NCI-H2171 (cell line): ENCODE data around the gene SLC6A19.
A peak's percentile ranks its signal among the peaks of the same experiment; 100 is the strongest.

Experiments used
- DNase-seq: peaks from one replicate; lab custom pipeline; 2025; lab: John Stamatoyannopoulos, UW

Gene SLC6A19

DNA sequence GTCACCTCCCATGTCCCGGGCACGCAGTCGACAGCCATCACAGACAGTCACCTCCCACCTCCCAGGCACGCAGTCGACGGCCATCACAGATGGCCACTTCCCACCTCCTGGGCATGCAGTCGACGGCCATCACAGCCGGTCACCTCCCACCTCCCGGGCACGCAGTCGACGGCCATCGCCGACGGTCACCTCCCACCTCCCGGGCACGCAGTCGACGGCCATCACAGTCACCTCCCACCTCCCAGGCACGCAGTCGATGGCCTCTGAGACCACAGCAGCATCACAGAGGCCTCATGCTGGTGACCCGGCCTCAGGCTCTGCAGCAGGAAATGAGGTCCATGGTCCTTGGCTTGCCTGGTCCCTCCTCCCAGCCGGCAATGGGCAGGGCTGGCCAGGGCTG lies 5.5 kb upstream of the SLC6A19 start:
- no peak for DNase-seq

DNA sequence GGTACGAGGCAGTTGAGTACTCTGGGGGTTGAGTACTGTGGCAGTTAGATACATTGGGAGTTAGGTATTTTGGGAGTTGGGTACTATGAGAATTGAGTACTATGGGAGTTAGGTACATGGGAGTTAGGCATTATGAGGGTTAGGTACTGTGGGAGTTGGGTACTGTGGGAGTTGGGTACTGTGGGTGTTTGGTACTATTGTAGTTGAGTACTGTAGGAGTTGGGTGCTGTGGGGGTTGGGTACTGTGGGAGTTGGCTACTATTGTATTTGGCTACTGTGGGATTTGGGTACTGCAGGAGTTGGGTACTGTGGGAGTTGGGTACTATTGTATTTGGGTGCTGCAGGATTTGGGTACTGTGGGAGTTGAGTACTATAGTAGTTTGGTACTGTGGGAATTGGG lies 4.8 kb upstream of the SLC6A19 start:
- no peak for DNase-seq

DNA sequence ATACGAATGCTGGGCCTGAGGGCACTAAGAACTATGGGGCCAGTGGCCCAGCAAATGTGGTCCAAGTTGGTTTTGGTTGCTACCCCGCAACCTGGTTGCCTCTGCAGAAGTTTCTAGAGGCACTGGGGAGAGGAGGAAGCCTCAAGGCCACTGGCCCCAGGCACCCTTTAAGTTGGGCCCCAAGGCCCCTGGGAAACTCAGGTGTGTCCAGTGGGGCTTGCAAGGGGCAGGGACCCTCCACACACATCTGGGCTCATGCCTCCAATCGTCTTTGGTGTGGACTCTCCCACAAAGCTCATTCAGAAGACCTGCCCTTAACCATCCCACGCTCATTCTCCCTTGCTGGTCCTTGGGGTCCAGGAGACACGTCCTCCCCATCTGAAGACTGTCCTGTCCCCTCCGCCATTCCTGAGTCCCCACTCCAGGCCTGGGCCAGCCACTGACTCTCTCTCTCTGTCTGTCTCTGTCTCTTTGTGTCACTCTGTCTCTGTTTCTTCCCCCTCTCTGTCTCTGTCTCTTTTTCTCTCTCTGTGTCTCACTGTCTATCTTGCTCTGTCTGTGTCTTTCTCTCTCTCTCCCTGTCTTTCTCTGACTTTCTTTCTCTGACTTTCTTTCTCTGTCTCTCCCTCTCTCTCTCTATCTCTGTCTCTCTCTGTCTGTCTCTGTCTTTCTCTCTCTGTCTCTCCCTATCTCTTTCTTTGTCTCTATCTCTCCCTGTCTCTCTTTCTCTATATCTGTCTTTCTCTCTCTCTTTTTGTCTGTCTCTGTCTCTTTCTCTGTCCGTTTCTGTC lies 3.3 kb upstream of the SLC6A19 start:
- no peak for DNase-seq

DNA sequence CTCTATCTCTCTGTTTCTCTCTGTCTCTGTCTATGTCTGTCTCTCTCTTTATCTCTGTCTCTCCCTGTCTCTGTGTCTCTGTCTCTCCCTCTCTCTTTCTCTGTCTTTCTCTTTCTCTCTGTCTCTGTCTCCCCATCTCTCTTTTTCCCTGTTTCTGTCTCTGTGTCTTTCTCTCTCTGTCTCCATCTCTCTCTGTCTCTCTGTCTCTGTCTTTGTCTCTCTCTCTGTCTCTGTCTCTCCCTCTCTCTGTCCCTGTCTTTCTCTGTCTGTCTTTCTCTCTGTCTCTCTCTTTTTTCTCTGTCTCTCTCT lies 2.1 kb upstream of the SLC6A19 start:
- DNase-seq: no peak

DNA sequence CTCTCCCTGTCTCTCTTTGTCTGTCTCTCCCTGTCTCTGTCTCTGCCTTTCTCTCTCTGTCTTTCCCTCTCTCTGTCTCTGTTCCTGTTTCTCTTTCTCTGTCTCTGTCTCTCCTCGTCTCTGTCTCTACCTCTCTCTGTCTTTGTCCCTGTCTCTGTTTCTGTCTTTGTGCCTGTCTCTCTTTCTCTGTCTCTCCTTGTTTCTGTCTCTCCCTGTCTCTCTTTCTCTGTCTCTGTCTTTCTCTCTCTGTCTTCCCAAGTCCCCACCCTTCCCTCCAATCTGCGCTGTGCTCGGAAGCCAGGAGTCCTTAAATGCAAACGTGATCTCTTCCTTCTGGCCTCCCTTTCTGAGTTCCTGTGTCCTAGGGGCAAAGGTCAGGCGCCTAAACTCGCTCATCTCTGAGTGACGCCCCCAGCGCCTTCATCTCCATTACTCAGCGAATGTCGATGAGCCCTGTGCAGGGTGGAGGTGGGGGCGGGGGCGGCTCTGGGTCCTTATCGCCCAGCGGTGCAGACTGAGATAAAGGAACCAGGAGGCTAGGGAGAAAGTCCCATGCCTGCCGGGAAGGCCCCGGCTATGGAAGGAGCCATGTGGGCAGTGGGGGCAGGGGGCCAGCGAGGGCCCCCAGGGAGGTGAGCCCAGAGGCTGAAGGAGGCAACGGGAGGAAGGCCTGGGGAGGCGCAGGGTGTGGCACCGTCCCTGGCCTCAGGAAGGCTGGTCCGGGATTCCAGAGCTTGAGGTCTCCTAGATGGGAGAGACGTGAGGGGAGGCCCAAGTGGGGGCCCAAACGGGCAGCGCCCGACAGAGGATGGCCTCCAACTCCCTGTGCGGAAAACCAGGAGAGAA lies 1.5 kb upstream of the SLC6A19 start:
- no peak for DNase-seq

DNA sequence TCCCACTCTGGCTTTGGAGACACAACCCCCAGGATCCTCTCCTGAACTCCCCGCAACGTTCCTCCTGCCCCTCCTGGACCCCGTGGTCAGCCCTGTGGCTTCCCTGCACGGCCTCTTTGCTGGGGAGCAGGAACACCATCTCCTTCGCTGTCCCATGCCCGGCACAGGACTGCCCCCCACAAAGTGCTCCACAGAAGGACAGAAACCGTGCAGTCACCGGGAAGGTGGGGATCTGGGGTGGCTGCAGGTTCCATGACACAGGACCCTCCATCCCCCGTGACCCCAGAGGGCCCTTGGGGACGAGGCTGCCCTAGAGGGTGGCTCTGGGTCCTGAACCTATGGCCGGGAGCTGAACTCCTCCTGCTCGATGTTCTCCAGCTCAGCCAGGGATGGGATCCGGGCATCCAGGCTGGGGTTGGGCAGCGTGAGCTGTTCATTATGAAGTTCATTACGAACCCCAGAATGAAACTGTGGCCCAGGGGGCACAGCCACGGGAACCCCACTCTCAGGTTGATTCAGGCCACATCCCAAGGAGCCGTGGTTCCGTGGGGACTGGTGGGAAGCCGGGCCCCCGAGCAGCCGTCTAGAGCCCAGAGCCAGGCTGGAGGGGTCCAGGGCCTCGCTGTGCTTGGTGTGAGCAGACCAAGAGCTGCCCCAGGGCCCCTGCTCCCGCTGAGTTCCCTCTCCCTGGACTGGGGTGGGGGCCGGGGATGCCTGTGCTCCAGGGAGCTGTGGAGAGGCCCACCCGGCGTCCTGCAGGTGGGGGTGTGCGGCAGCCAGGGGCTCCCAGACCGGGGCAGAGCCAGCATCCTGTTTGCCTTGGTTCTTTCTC lies 684 bp upstream of the SLC6A19 start:
- no peak for DNase-seq

DNA sequence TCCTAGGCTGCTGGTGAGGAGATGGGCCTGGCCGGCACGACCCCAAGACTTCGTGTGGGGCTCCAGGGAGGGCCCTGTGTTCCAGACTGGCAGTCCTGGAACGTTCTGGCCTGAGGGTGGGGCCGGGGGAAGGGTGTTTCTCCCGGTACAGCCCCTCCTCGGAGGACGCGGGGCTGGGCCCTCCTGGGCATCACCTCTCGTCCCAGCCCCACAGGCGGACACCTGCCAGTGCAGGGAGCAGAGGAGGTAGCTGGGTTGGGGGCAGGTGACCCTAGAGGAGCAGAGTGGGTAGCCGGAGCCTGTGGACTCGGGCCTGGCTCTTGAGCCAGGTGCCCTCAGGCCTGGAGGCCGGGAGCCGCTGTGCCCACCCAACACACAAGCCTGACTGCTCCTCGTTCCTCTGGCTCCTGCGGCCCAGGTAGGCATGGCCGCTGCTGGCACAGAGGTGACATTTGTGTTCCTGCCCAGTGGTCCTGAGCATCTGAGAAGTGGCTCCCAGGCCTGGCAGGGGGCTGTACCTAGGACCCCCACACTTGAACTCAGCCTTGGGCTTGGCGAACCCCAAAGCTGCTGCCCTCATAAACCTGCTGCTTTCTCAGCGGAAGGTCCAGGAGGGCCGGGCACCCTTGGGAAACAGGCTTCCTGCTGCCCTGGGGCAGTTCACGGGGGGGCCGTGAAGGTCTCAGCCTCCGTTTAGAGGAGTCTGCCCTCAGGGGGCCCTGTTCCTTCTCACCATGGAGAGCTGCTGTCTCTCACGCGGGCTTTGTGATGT lies 817 bp downstream of the SLC6A19 start:
- DNase-seq: no peak

DNA sequence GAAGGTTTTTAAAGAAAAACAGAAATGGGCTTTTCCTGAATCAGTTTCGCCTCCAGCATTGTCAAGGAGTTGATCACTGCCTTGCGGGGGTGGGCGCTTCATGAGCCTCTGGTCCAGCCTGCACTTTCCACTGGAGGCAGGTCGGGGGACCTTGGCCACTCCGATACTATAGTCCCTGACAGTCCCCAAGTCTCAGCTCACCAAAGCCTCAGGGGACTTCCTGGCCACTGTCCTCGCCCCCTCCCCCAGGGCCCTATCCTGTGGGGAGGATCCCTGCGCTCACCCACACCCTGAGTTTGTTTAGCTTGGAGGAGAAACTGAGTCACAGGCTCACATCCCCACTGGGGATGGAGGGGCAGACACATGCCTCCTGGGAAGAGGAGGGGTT lies 1.4 kb downstream of the SLC6A19 start:
- DNase-seq: no peak

DNA sequence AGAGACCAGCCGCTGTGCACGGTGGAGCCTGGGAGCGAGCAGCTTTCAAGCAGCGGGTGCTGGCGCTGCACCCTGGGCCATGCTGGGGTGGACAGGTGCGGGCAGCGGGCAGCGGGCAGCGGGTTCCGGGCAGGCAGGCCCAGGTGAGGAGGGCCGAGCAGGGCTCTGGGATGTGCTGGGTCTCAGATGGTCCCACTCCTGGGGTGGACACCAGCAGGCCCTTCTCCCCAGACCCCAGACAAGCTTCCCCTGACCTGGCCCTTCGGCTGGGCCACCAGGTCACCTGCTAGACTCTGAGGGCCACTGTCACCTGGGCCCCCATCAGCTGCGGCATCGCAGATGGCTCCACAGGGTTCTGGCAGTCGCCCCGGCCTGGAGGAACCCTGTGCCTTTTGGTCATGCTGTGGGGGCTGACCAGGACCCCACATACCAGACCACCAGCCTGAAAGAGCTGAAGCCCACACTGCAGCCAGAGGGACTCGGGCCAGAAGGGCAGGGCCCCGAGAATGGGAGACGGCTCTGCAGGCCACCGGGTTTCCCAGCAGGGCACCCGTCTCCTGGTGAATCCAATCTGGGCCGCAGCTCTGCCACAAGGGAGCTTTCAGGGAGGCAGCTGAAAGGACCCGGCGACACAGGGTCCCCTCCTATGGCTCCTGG lies 2.0 kb downstream of the SLC6A19 start:
- no peak for DNase-seq

DNA sequence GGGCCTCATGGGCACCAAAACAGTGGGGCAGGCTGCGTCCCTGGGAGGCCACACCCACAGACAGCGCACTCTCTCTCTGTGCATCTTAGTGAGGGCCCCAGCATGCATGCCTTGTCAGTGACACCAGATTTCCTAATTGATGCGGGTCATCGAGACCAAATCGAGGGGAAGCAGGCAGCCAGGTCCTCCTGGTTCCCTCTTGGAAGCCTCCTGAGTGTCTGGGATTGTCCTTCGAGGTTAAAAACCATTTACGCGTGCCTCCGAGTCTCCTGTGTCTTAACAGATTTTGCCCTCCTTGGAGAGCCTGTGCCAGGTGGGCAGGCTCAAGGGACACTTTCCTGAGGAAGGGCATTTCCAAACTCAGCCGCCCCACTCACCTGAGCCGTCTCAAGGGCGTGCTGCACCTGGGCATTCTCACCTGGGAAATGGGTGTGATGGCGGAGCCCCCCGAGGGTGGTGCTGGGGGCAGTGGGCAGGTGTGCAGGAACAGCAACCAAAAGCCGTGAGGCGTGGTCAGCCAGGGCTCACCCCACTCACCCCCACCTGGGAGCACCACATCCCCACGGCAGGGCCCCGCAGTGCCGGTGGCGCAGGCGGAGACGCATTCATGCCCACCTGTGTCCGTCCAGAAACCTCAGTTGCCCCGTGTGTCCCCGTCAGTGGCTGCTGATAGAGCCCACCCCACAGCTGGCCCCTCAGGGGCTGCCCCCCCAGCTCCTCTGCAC lies 2.7 kb downstream of the SLC6A19 start:
- no peak for DNase-seq

DNA sequence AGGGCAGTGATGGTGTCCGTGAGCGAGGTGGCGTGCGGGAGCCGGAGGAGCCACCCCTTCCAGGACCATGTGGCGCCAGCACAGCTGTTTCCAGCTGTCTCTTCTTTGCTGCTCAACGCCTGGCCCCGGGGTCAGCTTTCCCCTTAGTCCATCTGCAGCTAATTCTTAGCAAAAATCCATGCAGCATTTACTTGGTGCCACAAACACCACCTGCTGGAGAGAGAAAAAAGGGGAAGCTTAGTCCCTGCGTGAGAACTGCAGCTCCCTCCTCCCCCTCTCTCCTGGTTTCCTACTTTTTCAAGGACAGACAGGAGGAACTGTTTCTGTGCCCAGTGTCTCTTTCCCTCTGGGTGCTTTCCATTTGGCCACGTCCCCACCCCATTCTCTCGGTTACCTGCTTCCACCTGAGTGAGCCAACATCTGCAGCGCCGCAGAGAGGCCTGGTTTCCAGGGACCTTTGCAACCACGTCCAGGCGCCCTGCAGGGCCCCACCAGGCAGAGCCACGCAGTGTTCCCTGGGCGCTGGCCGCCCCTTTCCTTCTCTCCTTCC lies 3.4 kb downstream of the SLC6A19 start:
- peak; percentile 47 for DNase-seq

DNA sequence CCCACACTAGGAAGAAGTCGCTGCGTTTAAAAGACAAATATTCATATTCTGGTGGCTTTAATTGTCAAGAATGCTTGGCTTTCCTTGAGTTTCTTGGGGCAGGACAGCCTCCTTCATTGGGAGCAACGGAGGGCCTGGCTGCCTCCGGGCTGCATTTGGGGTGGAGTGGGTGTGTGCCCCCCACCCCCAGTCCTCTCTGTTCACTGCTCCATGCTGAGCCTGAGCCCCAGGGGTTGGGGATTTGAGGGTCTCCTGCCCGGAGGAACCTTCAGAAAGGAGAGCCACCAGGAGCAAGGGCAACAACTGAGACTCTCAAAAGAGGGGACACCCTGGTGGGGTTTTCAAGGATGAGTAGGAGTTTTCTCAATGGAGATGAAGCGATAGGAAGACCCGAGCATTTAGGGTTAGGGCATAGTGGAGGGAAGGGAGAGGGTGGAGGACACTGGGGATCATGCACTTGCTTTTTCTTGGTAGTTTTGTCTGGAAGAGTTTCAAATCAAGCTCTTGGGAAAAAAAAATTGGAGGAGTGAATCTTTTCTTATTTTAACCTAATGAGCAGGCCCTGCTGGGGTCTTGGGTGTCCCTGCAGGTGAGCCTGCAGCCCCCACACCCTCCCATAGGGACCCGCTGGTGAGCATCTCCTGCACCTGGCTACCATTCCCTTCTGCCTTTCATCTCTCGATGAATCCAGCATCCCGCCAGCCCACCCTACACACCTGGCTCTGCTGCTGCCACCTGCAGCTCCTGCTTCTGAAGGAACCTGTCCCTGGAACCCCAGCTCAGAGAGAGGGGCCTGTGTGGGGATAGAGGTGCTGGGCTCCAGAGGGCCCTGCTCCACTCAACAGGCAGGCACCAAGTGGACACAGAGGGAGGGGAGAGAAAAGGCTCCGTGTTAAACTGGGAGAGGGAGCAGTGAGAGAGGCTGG lies 4.1 kb downstream of the SLC6A19 start:
- no peak for DNase-seq

DNA sequence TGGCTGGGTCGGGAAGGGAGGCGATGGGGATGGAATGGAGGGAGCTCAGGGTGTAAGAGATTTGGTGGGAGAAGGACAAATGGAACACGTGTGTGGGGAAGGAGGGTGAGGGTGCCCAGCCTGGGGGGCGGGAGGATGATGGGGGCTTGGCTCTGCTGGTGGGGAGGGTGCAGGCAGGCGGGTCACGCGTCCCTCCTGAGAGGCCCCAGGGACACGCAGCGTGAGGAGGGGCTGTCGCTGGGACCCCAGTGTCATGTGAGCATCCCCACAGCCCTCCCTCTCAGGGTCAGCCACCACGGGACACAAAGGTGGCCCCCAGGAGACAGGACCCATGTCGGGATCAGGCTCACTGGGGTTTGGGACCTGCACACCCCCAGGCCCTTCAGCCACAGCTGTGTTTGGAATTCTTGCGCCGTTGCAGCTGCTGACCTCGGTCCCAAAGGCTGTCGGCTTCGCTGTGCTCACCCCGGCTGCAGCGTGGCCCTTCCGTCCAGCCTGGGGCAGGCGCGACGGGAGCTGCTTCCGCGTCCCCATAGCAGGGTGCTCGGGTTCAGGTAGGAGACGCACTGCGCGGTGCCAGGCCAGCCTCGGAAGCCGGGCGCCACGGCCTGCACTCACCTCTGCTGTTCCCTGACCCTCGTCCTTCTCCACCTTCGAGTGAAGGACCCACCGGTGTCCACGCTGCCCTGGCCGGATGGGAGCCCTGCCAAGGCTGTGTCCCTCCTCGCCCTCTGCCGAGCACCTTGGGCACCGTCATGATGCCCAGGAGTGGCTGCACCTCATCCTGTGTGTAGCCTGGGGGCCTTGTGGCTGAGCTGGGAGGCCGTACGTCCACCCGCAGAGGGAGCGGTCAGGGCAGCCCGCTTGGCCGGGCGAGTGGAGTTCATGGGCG lies 5.4 kb downstream of the SLC6A19 start:
- no peak for DNase-seq

DNA sequence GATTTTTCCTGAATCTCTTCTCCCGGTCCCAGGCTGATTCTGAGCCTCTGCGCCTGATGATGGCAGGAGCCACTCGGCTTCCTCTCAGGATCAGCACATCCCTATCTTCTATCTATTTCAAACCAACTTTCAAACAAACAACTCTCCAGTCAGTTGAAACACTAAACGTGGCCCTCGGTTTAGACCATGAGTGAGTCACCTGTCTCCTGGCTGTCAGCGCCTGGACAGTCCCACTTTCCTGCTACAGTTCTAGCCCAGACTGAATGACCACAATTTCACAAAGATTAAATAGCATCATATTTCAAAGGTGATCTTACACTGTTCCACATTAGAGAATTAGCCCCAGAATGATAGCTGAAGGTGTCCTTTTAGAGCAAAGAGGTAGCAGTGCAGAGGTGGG lies 6.2 kb downstream of the SLC6A19 start:
- DNase-seq: no peak

DNA sequence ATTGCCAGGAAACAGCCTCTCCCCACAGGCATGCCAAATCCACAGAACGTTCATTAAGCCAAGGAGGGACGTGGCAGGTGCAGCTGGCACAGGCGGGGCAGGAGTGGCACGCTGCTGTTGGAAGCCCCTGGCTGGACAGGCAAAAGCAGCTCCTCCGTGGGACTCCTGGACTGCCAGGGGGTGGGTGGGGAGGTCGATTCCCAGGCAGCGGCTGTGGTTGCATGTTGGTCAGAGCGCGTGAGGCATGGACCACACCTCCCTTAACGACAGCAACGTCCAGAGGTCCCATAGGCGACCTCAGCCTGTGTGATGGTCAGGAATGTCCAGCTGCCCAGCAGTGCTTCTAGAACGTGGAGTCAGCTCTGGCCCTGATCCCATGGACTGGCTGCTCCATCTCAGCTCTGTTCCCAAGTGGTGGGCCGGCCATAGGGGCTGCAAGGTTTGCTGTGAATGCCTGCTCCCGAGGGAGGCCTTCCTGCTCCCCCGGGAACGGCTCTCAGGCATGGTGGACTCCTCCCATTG lies 6.9 kb downstream of the SLC6A19 start:
- no peak for DNase-seq

DNA sequence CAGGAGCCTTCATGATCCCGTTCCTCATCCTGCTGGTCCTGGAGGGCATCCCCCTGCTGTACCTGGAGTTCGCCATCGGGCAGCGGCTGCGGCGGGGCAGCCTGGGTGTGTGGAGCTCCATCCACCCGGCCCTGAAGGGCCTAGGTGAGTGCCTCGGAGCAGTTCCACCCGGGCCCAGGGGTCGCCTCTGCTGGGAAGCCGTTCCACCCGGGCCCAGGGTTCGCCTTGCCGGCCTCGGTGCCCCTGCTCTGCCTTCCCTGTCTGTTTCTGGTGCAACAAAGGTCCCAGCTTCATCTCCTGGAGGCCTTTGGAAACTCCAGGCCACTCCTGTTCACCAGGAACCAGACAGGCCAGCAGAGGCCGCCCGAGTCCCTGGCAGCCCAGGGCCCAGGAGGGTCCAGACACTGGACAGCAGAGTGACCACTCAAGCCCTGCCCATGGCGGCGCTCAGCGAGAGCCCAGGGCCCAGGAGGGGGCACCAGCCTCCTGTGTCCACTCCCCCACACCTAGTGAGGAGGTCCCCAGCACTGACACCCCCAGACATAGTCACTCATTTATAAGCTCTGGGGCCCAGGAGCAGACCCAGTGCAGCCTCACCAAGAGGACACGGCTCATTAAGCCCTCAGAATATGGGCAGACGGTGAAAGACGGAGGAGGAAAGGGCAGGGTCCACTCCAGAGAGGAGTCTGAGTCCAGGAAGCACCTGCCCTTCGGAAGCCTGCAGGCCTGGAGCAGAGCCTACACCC lies 7.5 kb downstream of the SLC6A19 start:
- no peak for DNase-seq

DNA sequence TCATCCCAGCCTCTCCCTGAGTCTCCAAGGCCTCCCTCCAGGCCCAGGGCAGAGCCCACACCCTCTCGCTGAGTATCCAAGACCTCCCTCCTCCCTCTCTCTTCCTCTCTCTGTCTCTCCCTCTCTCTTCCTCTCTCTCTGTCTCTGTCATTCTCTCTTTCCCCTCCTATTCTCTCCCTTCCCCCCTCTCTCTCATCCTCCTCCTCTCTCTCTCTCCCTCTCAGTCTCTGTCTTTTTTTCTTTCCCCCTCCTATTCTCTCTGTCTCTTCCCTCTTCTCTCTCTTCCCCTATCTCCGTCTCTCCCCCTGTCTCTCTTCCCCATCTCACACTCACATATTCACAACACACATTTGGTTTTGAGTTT lies 8.1 kb downstream of the SLC6A19 start:
- no peak for DNase-seq
